Nephron progenitor cell (in vitro differentiated cells): ENCODE measurements around the gene TEF.

Experiments
- DNase-seq: peaks from one replicate; pipeline ENCODE4 v3.0.0; 2021
- H3K27ac Mint-ChIP-seq: 2 replicates; pipeline ENCODE4 v1.8.0; 2021; ENCODE audit warnings: mild to moderate bottlenecking, moderate library complexity, mixed read lengths
- H3K27me3 Mint-ChIP-seq: 2 replicates; pipeline ENCODE4 v1.8.0; 2021; ENCODE audit warnings: mild to moderate bottlenecking, low read depth, mixed read lengths; ENCODE audit not compliant: poor library complexity
- H3K36me3 Mint-ChIP-seq: 2 replicates; pipeline ENCODE4 v1.8.0; 2021; ENCODE audit warnings: low read depth, mixed read lengths
- H3K4me1 Mint-ChIP-seq: 2 replicates; pipeline ENCODE4 v1.8.0; 2021; ENCODE audit warnings: mixed read lengths
- H3K4me3 Mint-ChIP-seq: 2 replicates; pipeline ENCODE4 v1.8.0; 2021; ENCODE audit warnings: mild to moderate bottlenecking, moderate library complexity, mixed read lengths
- H3K9me3 Mint-ChIP-seq: 2 replicates; pipeline ENCODE4 v1.8.0; 2021; ENCODE audit warnings: mild to moderate bottlenecking, moderate library complexity, mixed read lengths
- CTCF ChIP-seq: fragments of 200-600 bp; sonication (generic); IDR thresholded peaks from 2 replicates; pipeline ENCODE4 v1.5.0; 2021; ENCODE audit warnings: antibody characterized with exemption

The TEF gene

GRCh38 chr22:41403532-41404318, 22.0 kb downstream of the TEF start:
- Mint-ChIP-seq H3K36me3 (peaks cover 9% of the 10 kb centered on the region), H3K4me1 (peaks cover 24% of the 10 kb centered on the region), H3K27me3 (no peaks in the 10 kb centered on the region), H3K27ac (peak overlapping the region; percentile 21), H3K9me3 (no peaks in the 10 kb centered on the region), H3K4me3 (no peak overlapping the region)
- peak; percentile 94 for TF ChIP-seq CTCF
- peak; percentile 82 for DNase-seq

- H3K36me3 Mint-ChIP-seq, result no peaks in the 10 kb centered on the region
- no peak for TF ChIP-seq CTCF
- peaks cover 17% of the 10 kb centered on the region for H3K4me1 Mint-ChIP-seq
- H3K27ac Mint-ChIP-seq, result no peak overlapping the region
- no peak overlapping the region for H3K4me3 Mint-ChIP-seq
- no peaks in the 10 kb centered on the region for H3K9me3 Mint-ChIP-seq
- no peaks in the 10 kb centered on the region for H3K27me3 Mint-ChIP-seq
- DNase-seq, result no peak
Observed at GRCh38 chr22:41405588-41405987, 23.8 kb downstream of the TEF start.

- H3K36me3 Mint-ChIP-seq, result no peaks in the 10 kb centered on the region
- no peak overlapping the region for H3K4me3 Mint-ChIP-seq
- TF ChIP-seq CTCF, result no peak
- no peak overlapping the region for H3K27ac Mint-ChIP-seq
- H3K9me3 Mint-ChIP-seq, result no peaks in the 10 kb centered on the region
- H3K27me3 Mint-ChIP-seq, result no peaks in the 10 kb centered on the region
- peaks cover 24% of the 10 kb centered on the region for H3K4me1 Mint-ChIP-seq
- no peak for DNase-seq
Observed at GRCh38 chr22:41406410-41406809, 24.7 kb downstream of the TEF start.

- no peak for DNase-seq
- no peak overlapping the region for H3K4me3 Mint-ChIP-seq
- H3K4me1 Mint-ChIP-seq, result peaks cover 24% of the 10 kb centered on the region
- H3K36me3 Mint-ChIP-seq, result no peaks in the 10 kb centered on the region
- no peak for TF ChIP-seq CTCF
- no peaks in the 10 kb centered on the region for H3K9me3 Mint-ChIP-seq
- H3K27ac Mint-ChIP-seq, result peak overlapping the region; percentile 54
- H3K27me3 Mint-ChIP-seq, result no peaks in the 10 kb centered on the region
Observed at GRCh38 chr22:41407433-41407832, 25.7 kb downstream of the TEF start.

GRCh38 chr22:41408665-41409064, 26.9 kb downstream of the TEF start:
- Mint-ChIP-seq H3K9me3 (no peaks in the 10 kb centered on the region), H3K4me3 (no peak overlapping the region), H3K4me1 (peaks cover 20% of the 10 kb centered on the region), H3K36me3 (no peaks in the 10 kb centered on the region), H3K27ac (no peak overlapping the region), H3K27me3 (no peaks in the 10 kb centered on the region)
- no peak for DNase-seq
- TF ChIP-seq CTCF, result no peak

- H3K9me3 Mint-ChIP-seq, result no peaks in the 10 kb centered on the region
- H3K36me3 Mint-ChIP-seq, result no peaks in the 10 kb centered on the region
- no peak overlapping the region for H3K4me3 Mint-ChIP-seq
- H3K4me1 Mint-ChIP-seq, result peaks cover 30% of the 10 kb centered on the region
- H3K27ac Mint-ChIP-seq, result no peak overlapping the region
- DNase-seq, result no peak
- TF ChIP-seq CTCF, result no peak
- H3K27me3 Mint-ChIP-seq, result no peaks in the 10 kb centered on the region
Observed at GRCh38 chr22:41410311-41410751, 28.6 kb downstream of the TEF start.
